Choroid plexus epithelial cell (primary cell): ENCODE measurements around the gene ZNF823.

ENCODE experiments used
- DNase-seq: peaks from one replicate; pipeline ENCODE4 v3.0.0-alpha.2; 2010; ENCODE audit warnings: low read depth
- H3K4me3 ChIP-seq: 2 replicates; pipeline ENCODE4 v1.5.1; 2011; ENCODE audit warnings: low read depth, mild to moderate bottlenecking, control low read depth, low read length, moderate library complexity
- CTCF ChIP-seq: conservative IDR thresholded peaks from 2 replicates; pipeline ENCODE4 v1.5.1; 2011; ENCODE audit warnings: low read depth, mild to moderate bottlenecking, control low read depth, inconsistent platforms, low read length, moderate library complexity

The ZNF823 gene

GRCh38 chr19:11705474-11705873, 33.3 kb downstream of the ZNF823 start:
- TF ChIP-seq CTCF: no peak
- no peak for DNase-seq
- no peak overlapping the region for H3K4me3 ChIP-seq

- H3K4me3 ChIP-seq: no peak overlapping the region
- TF ChIP-seq CTCF: no peak
- no peak for DNase-seq
Measured at GRCh38 chr19:11704626-11705025, 34.1 kb downstream of the ZNF823 start.

GRCh38 chr19:11699931-11700794, 38.6 kb downstream of the ZNF823 start:
- DNase-seq: peak; percentile 69
- TF ChIP-seq CTCF: peak; percentile 74
- no peak overlapping the region for H3K4me3 ChIP-seq

GRCh38 chr19:11698231-11698630, 40.5 kb downstream of the ZNF823 start:
- DNase-seq: no peak
- TF ChIP-seq CTCF: no peak
- H3K4me3 ChIP-seq: no peak overlapping the region

GRCh38 chr19:11697284-11697855, 41.4 kb downstream of the ZNF823 start:
- DNase-seq: no peak
- TF ChIP-seq CTCF: no peak

GRCh38 chr19:11694533-11695439, 44.0 kb downstream of the ZNF823 start:
- TF ChIP-seq CTCF: no peak
- H3K4me3 ChIP-seq: peak overlapping the region; percentile 90
- DNase-seq: peak; percentile 94

More at GRCh38 chr19:11697284-11697855, 41.4 kb downstream of the ZNF823 start:
- H3K4me3 ChIP-seq: no peak overlapping the region
